Lung (tissue), 12 donors: ENCODE results near the gene PPIL3. TPM values are rescaled to one million over a fixed set of nuclear protein-coding genes. Genes with fewer than 3 reads are reported as not detected.

Experiments used
- ATAC-seq: fragments of 200-7000 bp; cut with Tn5 transposase; one replicate; pipeline ENCODE4 v1.9.1; 2020; ENCODE audit warnings: moderate number of reproducible peaks; ENCODE audit not compliant: insufficient read depth, low FRiP score
- DNase-seq, 3 donors: peaks; one replicate each; pipeline ENCODE4 v3.0.0-alpha.2; 2013 to 2017
- H3K27ac ChIP-seq, 2 donors: one replicate each; pipeline ENCODE4 v1.5.1; 2013; ENCODE audit warnings: mild to moderate bottlenecking in 2 of 2, moderate library complexity in 2 of 2, control low read depth in 1 of 2, inconsistent platforms in 1 of 2, low read depth in 1 of 2, low read length in 1 of 2
- H3K27me3 ChIP-seq, 3 donors: one replicate each; pipeline ENCODE4 v1.5.1; 2013; ENCODE audit warnings: low read length in 2 of 3; ENCODE audit not compliant: control insufficient read depth in 3 of 3, insufficient read depth in 3 of 3
- H3K36me3 ChIP-seq, 4 donors: one replicate each; pipeline ENCODE4 v1.5.1; 2013; ENCODE audit warnings: low read length in 4 of 4, mild to moderate bottlenecking in 1 of 4, moderate library complexity in 1 of 4; ENCODE audit not compliant: control insufficient read depth in 4 of 4, insufficient read depth in 4 of 4
- H3K4me1 ChIP-seq, 5 donors: one replicate each; pipeline ENCODE4 v1.5.1; 2013; ENCODE audit warnings: low read length in 5 of 5, mild to moderate bottlenecking in 2 of 5, moderate library complexity in 1 of 5; ENCODE audit not compliant: control insufficient read depth in 5 of 5, insufficient read depth in 5 of 5
- H3K4me3 ChIP-seq: one replicate; pipeline ENCODE4 v1.5.1; 2013; ENCODE audit warnings: mild to moderate bottlenecking, control low read depth, moderate library complexity
- H3K9ac ChIP-seq, 2 donors: one replicate each; pipeline ENCODE4 v1.5.1; 2013; ENCODE audit warnings: low read length in 2 of 2, control low read depth in 1 of 2; ENCODE audit not compliant: insufficient read depth in 1 of 2
- H3K9me3 ChIP-seq, 4 donors: one replicate each; pipeline ENCODE4 v1.5.1; 2013; ENCODE audit warnings: low read length in 3 of 4, mild to moderate bottlenecking in 1 of 4, moderate library complexity in 1 of 4; ENCODE audit not compliant: control insufficient read depth in 4 of 4, insufficient read depth in 3 of 4
- WGBS, 2 donors: extraction: QIAGEN DNeasy Blood & Tissue Kit; methylation state at CpG; one replicate each; pipeline ENCODE4 v1.1.7; 2013; 5-methylcytosine and 5-hydroxymethylcytosine counted together
- polyA plus RNA-seq, 2 donors: library from polyadenylated mRNA; stranded (reverse); fragments of 200-250 nt; gene quantifications; one replicate each; pipeline ENCODE4 v1.2.1, GENCODE V29; 2013
- total RNA-seq, 2 donors: library from RNA; depleted of rRNA in 1 of 2; stranded (reverse); fragments of >200 nt in 1 of 2; gene quantifications; one replicate each; pipeline ENCODE4 v1.2.1, GENCODE V29; 2014 to 2021
- TF ChIP-seq, protein P1 (sequence below): IDR thresholded peaks from 2 replicates; pipeline ENCODE4 v1.5.1; 2012; ENCODE audit warnings: mild to moderate bottlenecking; ENCODE audit errors: control extremely low read depth, extremely low read depth
- donor health status: control.
- donor health status: control.
- donor health status: Bipolar disorder and iron deficiency.
- donor health status: healthy.
- donor health status: DM: yes; HTN: yes; CAD: no.

The PPIL3 gene
- total and polyA plus RNA-seq, 4 donors: 8.6 to 81.1 (median 26.0) TPM

DNA sequence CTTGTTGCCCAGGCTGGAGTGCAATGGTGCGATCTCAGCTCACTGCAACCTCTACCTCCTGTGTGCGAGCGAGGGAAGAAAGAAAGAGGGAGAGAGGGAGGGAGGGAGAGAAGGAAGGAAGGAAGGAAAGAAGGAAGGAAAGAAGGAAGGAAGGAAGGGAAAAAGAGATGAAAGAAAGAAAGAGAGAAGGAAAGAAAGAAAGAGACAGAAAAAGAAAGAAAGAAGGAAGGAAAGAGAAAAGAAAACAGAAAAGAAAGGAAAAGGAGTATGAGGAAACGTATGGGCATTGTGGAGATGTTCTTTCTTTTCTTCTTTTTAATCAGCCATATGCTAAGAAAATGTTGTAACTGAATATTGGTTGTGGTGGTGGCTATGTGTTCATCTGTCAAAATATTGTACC is 40.9 kb downstream of the PPIL3 start:
- H3K4me1 ChIP-seq: no peaks in the 10 kb centered on the region
- no peak overlapping the region for H3K27ac ChIP-seq
- no peak overlapping the region for H3K9ac ChIP-seq
- no peaks in the 10 kb centered on the region for H3K27me3 ChIP-seq
- DNase-seq (no peak), ATAC-seq (no peak)
- TF ChIP-seq, protein P1, sequence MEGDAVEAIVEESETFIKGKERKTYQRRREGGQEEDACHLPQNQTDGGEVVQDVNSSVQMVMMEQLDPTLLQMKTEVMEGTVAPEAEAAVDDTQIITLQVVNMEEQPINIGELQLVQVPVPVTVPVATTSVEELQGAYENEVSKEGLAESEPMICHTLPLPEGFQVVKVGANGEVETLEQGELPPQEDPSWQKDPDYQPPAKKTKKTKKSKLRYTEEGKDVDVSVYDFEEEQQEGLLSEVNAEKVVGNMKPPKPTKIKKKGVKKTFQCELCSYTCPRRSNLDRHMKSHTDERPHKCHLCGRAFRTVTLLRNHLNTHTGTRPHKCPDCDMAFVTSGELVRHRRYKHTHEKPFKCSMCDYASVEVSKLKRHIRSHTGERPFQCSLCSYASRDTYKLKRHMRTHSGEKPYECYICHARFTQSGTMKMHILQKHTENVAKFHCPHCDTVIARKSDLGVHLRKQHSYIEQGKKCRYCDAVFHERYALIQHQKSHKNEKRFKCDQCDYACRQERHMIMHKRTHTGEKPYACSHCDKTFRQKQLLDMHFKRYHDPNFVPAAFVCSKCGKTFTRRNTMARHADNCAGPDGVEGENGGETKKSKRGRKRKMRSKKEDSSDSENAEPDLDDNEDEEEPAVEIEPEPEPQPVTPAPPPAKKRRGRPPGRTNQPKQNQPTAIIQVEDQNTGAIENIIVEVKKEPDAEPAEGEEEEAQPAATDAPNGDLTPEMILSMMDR: no peak
- no peak overlapping the region for H3K4me3 ChIP-seq
- no peaks in the 10 kb centered on the region for H3K9me3 ChIP-seq
- 79 to 93% methylated on average over 4 of the region's 4 CpGs for WGBS, 2 donors
- peaks cover 13 to 17% (median 14%) of the 10 kb centered on the region in 4 donors for H3K36me3 ChIP-seq

DNA sequence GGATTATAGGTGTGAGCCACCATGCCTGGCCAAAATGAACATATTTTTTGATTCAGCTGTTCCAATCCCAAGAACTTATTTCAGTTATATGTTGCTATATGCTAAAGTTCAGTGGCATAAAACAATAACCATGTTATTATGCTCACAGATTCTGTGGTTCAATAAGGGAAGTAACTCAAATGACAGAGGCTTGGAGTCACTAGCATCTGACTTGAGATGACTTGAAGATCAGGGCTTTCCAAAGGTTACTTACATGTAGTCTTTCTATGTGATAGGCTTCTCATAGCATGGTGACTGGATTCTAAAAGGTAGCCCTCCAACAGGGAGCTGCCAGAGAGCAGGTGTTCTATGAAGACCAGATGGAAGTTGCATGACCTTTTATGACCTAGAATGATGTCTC is 41.6 kb downstream of the PPIL3 start:
- Histone ChIP-seq H3K36me3 (peaks cover 8 to 10% (median 9%) of the 10 kb centered on the region in 4 donors), H3K9ac (no peak overlapping the region), H3K27me3 (no peaks in the 10 kb centered on the region), H3K4me3 (no peak overlapping the region), H3K4me1 (no peaks in the 10 kb centered on the region), H3K9me3 (no peaks in the 10 kb centered on the region), H3K27ac (no peak overlapping the region)
- ATAC-seq: no peak
- TF ChIP-seq, protein P1: no peak
- DNase-seq: no peak

DNA sequence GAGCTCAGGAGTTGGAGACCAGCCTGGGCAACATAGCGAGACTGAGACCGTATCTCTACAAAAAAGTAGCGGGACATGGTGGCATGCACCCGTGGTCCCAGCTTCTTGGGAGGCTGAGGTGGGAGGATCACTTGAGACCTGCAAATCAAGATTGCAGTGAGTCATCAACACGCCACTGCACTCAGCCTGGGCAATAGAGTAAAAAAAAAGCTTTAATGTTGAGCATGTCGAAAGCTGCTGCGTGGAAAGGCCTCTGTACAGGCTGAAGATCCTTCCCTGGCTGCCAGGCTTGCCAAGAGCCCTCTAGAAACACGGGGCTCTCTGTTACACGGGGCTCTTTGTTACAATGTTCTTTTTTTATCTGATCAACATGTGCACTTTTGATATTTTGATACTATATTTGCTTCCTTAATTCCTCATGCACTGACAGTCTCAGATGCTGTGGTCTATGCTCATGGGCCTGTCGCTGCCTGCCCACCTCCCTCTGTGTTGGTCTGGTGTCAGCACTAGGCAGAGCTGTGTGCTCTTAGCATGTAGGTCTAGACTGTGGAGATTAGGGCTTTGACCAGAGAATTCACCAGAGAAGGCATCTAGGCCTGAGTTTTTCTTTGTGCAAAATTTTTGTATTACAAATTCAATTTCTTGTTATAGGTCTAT is 43.1 kb downstream of the PPIL3 start:
- Histone ChIP-seq H3K9ac (no peak overlapping the region), H3K9me3 (no peaks in the 10 kb centered on the region), H3K27me3 (no peaks in the 10 kb centered on the region), H3K4me1 (no peaks in the 10 kb centered on the region), H3K4me3 (no peak overlapping the region), H3K27ac (no peak overlapping the region), H3K36me3 (no peaks in the 10 kb centered on the region)
- TF ChIP-seq, protein P1: no peak
- DNase-seq (no peak), ATAC-seq (no peak)
- WGBS, 2 donors: 87 to 90% methylated on average over 10 of the region's 10 CpGs

DNA sequence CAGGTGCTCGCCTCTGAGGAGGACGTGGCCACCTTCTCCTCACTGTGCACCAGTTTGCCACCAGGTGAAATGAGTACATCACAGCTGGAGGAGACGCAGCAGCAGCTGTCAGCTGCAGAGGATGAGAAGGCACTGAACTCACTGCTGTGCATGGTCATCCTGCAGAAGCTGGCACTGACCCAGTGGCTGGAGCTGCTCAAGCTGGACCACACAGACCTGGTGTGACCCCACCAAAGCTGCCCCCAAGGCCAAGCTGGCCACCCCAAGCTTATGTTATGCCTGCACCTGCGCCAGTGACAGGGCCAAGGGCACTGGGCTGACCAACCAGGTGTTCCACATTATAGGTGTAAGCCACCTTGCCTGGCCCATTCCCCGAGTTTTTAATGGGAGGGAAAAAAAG is 43.7 kb downstream of the PPIL3 start:
- no peak for ATAC-seq
- Histone ChIP-seq H3K9ac (no peak overlapping the region), H3K36me3 (no peaks in the 10 kb centered on the region), H3K4me1 (no peaks in the 10 kb centered on the region), H3K27ac (no peak overlapping the region), H3K4me3 (no peak overlapping the region), H3K9me3 (no peaks in the 10 kb centered on the region), H3K27me3 (no peaks in the 10 kb centered on the region)
- 92 to 96% methylated on average over 5 of the region's 5 CpGs for WGBS, 2 donors
- no peak for DNase-seq
- TF ChIP-seq, protein P1: no peak
